ENCODE measurements around the gene KRTAP10-9. TPM values are rescaled to one million over a fixed set of nuclear protein-coding genes. Genes with fewer than 3 reads are reported as not detected.

Gene KRTAP10-9
- polyA plus RNA-seq, 3 donors, result not detected

DNA sequence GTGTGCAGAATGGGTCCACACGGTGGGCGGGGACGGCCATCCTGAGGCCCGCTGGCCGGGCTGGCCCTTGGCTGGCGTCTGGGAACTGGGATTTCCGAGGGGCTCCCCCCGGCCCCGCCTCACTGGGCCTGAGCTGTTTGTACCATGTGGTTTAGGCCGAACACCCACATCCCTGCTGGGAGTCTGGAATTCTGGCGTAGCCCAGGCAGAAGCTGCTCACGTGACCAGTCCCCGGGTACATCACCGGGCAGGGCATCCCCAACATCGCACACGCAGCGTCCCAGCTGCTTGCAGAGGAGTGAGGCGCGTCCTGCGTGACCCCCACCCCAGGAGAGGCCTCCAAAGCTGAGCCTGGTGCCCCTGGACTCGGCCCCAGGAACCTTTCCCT is 24.4 kb upstream of the KRTAP10-9 start:
- TF ChIP-seq, protein P1, sequence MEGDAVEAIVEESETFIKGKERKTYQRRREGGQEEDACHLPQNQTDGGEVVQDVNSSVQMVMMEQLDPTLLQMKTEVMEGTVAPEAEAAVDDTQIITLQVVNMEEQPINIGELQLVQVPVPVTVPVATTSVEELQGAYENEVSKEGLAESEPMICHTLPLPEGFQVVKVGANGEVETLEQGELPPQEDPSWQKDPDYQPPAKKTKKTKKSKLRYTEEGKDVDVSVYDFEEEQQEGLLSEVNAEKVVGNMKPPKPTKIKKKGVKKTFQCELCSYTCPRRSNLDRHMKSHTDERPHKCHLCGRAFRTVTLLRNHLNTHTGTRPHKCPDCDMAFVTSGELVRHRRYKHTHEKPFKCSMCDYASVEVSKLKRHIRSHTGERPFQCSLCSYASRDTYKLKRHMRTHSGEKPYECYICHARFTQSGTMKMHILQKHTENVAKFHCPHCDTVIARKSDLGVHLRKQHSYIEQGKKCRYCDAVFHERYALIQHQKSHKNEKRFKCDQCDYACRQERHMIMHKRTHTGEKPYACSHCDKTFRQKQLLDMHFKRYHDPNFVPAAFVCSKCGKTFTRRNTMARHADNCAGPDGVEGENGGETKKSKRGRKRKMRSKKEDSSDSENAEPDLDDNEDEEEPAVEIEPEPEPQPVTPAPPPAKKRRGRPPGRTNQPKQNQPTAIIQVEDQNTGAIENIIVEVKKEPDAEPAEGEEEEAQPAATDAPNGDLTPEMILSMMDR (IDR thresholded peaks at IDR 0.05), result no peak
- Histone ChIP-seq H4K20me1 (ENCODE audit: insufficient read depth, low read length) (no peaks in the 10 kb centered on the region), H3K4me3 (replicated peaks in 1 of 3; ENCODE audit: low read depth in 2 of 3, low read length in 3 of 3) (no peak overlapping the region), H2AFZ (ENCODE audit: insufficient read depth, low read depth, low read length, poor library complexity, severe bottlenecking) (no peak overlapping the region), H3K9me3 (replicated peaks in 1 of 2; ENCODE audit: control insufficient read depth in 1 of 2, insufficient read depth in 1 of 2, low read length in 2 of 2) (peaks cover 0 to 3% of the 10 kb centered on the region in 2 donors), H3K27me3 (ENCODE audit: control insufficient read depth in 2 of 2, insufficient read depth in 2 of 2, low read length in 2 of 2) (no peaks in the 10 kb centered on the region), H3K36me3 (replicated peaks in 1 of 2; ENCODE audit: control insufficient read depth in 1 of 2, insufficient read depth in 2 of 2, low read length in 2 of 2) (no peaks in the 10 kb centered on the region), H3K27ac (ENCODE audit: low read depth in 1 of 2, low read length in 2 of 2) (no peak overlapping the region), H3K9ac (ENCODE audit: insufficient read depth, low read length, poor library complexity, severe bottlenecking) (no peak overlapping the region), H3K4me2 (replicated peaks; ENCODE audit: extremely low read depth, low read length, poor library complexity, severe bottlenecking) (no peak overlapping the region), H3K79me2 (ENCODE audit: insufficient read depth, low read length) (no peaks in the 10 kb centered on the region), H3K4me1 (ENCODE audit: control insufficient read depth in 1 of 2, insufficient read depth in 2 of 2, low read length in 2 of 2) (no peaks in the 10 kb centered on the region)
- no peaks in the 10 kb centered on the region for H3K36me3 Mint-ChIP-seq
- H3K27ac Mint-ChIP-seq, result no peak overlapping the region
- H3K4me3 Mint-ChIP-seq, result no peak overlapping the region
- H3K9me3 Mint-ChIP-seq, result peaks cover 3 to 14% (median 9%) of the 10 kb centered on the region in 7 donors
- 86% methylated on average over 20 of the region's 21 CpGs for whole genome bisulfite sequencing (ENCODE audit: insufficient coverage)
- intact Hi-C loops (cut with micrococcal nuclease), result no loop called here
- H3K27me3 Mint-ChIP-seq (ENCODE audit: low read depth in 3 of 3), result peaks cover 4 to 8% (median 7%) of the 10 kb centered on the region in 3 donors
- no peak for DNase-seq
- H3K4me1 Mint-ChIP-seq, result no peaks in the 10 kb centered on the region

DNA sequence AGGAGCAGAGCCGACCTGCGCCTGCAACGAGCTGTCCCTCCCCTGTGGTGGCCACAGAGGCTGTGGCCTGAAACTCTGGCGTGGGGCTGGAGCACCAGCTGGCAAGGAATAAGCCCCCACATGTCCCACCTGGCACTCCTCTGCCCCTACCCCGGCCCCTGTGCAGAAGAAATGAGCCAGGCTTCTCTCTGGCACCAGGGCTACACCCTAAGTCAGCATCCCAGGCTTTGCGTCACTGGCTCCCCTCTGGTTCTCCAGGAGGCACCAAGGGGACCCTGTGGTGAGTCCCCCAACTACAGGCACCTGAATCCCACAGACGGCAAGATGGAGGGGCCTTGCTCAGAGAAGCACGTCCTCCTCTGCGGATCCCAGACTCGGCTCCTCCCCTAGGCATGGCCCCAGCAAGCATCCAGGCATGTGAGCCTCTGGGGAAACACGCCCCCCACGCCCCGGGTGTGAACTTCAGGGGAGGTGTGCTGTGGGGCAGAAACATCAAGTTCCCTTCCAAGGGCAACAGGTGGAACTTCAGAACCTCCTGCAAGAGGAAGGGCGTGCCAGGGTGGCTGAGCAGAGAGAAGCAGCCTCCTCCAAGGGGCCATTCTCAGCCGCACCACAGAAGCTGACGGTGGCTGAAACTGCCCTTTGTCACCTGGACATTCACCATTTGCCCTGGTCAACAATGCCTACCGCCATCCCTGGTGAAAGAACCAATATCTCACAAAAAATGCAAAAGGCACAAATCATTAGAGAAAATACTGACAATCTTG is 23.6 kb upstream of the KRTAP10-9 start:
- TF ChIP-seq, protein P1 (IDR thresholded peaks at IDR 0.05), result no peak
- Mint-ChIP-seq H3K27ac (no peak overlapping the region), H3K27me3 (ENCODE audit: low read depth in 3 of 3) (peaks cover 2 to 6% (median 5%) of the 10 kb centered on the region in 3 donors), H3K9me3 (peaks cover 3 to 17% (median 9%) of the 10 kb centered on the region in 7 donors), H3K4me1 (no peaks in the 10 kb centered on the region), H3K4me3 (no peak overlapping the region), H3K36me3 (no peaks in the 10 kb centered on the region)
- Histone ChIP-seq H3K9me3 (replicated peaks in 1 of 2; ENCODE audit: control insufficient read depth in 1 of 2, insufficient read depth in 1 of 2, low read length in 2 of 2) (peaks cover 0 to 3% of the 10 kb centered on the region in 2 donors), H2AFZ (ENCODE audit: insufficient read depth, low read depth, low read length, poor library complexity, severe bottlenecking) (no peak overlapping the region), H3K9ac (ENCODE audit: insufficient read depth, low read length, poor library complexity, severe bottlenecking) (no peak overlapping the region), H3K4me3 (replicated peaks in 1 of 3; ENCODE audit: low read depth in 2 of 3, low read length in 3 of 3) (no peak overlapping the region), H3K4me2 (replicated peaks; ENCODE audit: extremely low read depth, low read length, poor library complexity, severe bottlenecking) (no peak overlapping the region), H3K79me2 (ENCODE audit: insufficient read depth, low read length) (no peaks in the 10 kb centered on the region), H3K4me1 (ENCODE audit: control insufficient read depth in 1 of 2, insufficient read depth in 2 of 2, low read length in 2 of 2) (no peaks in the 10 kb centered on the region), H3K36me3 (replicated peaks in 1 of 2; ENCODE audit: control insufficient read depth in 1 of 2, insufficient read depth in 2 of 2, low read length in 2 of 2) (no peaks in the 10 kb centered on the region), H4K20me1 (ENCODE audit: insufficient read depth, low read length) (no peaks in the 10 kb centered on the region), H3K27ac (ENCODE audit: low read depth in 1 of 2, low read length in 2 of 2) (no peak overlapping the region), H3K27me3 (ENCODE audit: control insufficient read depth in 2 of 2, insufficient read depth in 2 of 2, low read length in 2 of 2) (no peaks in the 10 kb centered on the region)
- intact Hi-C loops (cut with micrococcal nuclease), result no loop called here
- WGBS (ENCODE audit: insufficient coverage), result 80% methylated on average over 11 of the region's 17 CpGs
- DNase-seq, result no peak

Measured in CD14-positive monocyte (primary cell).